ENCODE measurements around the gene PRKCI.
A peak's percentile ranks its signal among the peaks of the same experiment; 100 is the strongest.

The PRKCI gene

GRCh38 chr3:170219850-170220249 is 2.4 kb upstream of the PRKCI start:
- no peak for DNase-seq (ENCODE audit: low read depth)
- TF ChIP-seq MYC (IDR thresholded peaks at IDR 0.05; ENCODE audit: low read depth, low read length) (no peak), POLR2A (IDR thresholded peaks at IDR 0.05; ENCODE audit: extremely low read depth, insufficient read length) (no peak), CTCF (IDR thresholded peaks at IDR 0.05; ENCODE audit: low read depth, low read length) (no peak), MAX (IDR thresholded peaks at IDR 0.05; ENCODE audit: low read depth, low read length) (no peak)
- H3K4me3 ChIP-seq (ENCODE audit: low read depth, low read length) = no peak overlapping the region

- no peak for TF ChIP-seq CTCF (IDR thresholded peaks at IDR 0.05; ENCODE audit: low read depth, low read length)
- no peak for TF ChIP-seq MYC (IDR thresholded peaks at IDR 0.05; ENCODE audit: low read depth, low read length)
- no peak for TF ChIP-seq POLR2A (IDR thresholded peaks at IDR 0.05; ENCODE audit: extremely low read depth, insufficient read length)
- TF ChIP-seq MAX (IDR thresholded peaks at IDR 0.05; ENCODE audit: low read depth, low read length) = no peak
Measured at GRCh38 chr3:170220871-170221270, 1.4 kb upstream of the PRKCI start.

GRCh38 chr3:170222647-170223541 is 670 bp downstream of the PRKCI start:
- TF ChIP-seq MAX (IDR thresholded peaks at IDR 0.05; ENCODE audit: low read depth, low read length) (no peak), POLR2A (IDR thresholded peaks at IDR 0.05; ENCODE audit: extremely low read depth, insufficient read length) (no peak), CTCF (IDR thresholded peaks at IDR 0.05; ENCODE audit: low read depth, low read length) (no peak), MYC (IDR thresholded peaks at IDR 0.05; ENCODE audit: low read depth, low read length) (no peak)
- peak; percentile 53 for DNase-seq (ENCODE audit: low read depth)
- peak overlapping the region; percentile 89 for H3K4me3 ChIP-seq (ENCODE audit: low read depth, low read length)

More at GRCh38 chr3:170220871-170221270, 1.4 kb upstream of the PRKCI start:
- H3K4me3 ChIP-seq (ENCODE audit: low read depth, low read length) = no peak overlapping the region
- DNase-seq (ENCODE audit: low read depth) = no peak

- TF ChIP-seq POLR2A (IDR thresholded peaks at IDR 0.05; ENCODE audit: extremely low read depth, insufficient read length) (no peak), MAX (IDR thresholded peaks at IDR 0.05; ENCODE audit: low read depth, low read length) (no peak), CTCF (IDR thresholded peaks at IDR 0.05; ENCODE audit: low read depth, low read length) (no peak), MYC (IDR thresholded peaks at IDR 0.05; ENCODE audit: low read depth, low read length) (no peak)
- no peak overlapping the region for H3K4me3 ChIP-seq (ENCODE audit: low read depth, low read length)
- DNase-seq (ENCODE audit: low read depth) = no peak
Measured at GRCh38 chr3:170225166-170225565, 2.9 kb downstream of the PRKCI start.

- DNase-seq (ENCODE audit: low read depth) = no peak
- TF ChIP-seq POLR2A (IDR thresholded peaks at IDR 0.05; ENCODE audit: extremely low read depth, insufficient read length) (no peak), MAX (IDR thresholded peaks at IDR 0.05; ENCODE audit: low read depth, low read length) (no peak), CTCF (IDR thresholded peaks at IDR 0.05; ENCODE audit: low read depth, low read length) (no peak), MYC (IDR thresholded peaks at IDR 0.05; ENCODE audit: low read depth, low read length) (no peak)
- H3K4me3 ChIP-seq (ENCODE audit: low read depth, low read length) = no peak overlapping the region
Measured at GRCh38 chr3:170226426-170226960, 4.3 kb downstream of the PRKCI start.

Data from NB4 (cell line).